Activated CD4-positive, alpha-beta memory T cell treated with anti-CD3 and anti-CD28 coated beads, Interleukin-2, amount 10 ng/mL, durations not matched to agents 7 days and 5 days (primary cell): ENCODE data around the gene EDC4. TPM values are rescaled to one million over a fixed set of nuclear protein-coding genes. Genes with fewer than 3 reads are reported as not detected.

ENCODE experiments used
- CTCF ChIA-PET: fragments of 350-600 bp; sonication (Branson Sonifier 250); formaldehyde crosslinking; loops from one replicate; lab custom pipeline; 2021; ENCODE audit warnings: antibody characterized with exemption, inconsistent platforms; lab: Charles Lee
- POLR2A ChIA-PET: fragments of 350-600 bp; sonication (Branson Sonifier 250); formaldehyde crosslinking; loops from one replicate; lab custom pipeline; 2021; ENCODE audit warnings: antibody characterized with exemption; lab: Charles Lee
- DNase-seq: peaks from one replicate; pipeline ENCODE4 v3.0.0-alpha.2; 2020
- H3K27ac Mint-ChIP-seq: one replicate; pipeline ENCODE4 v1.8.0; 2021; ENCODE audit warnings: mild to moderate bottlenecking, mixed read lengths
- H3K27me3 Mint-ChIP-seq: one replicate; pipeline ENCODE4 v1.8.0; 2021; ENCODE audit warnings: mixed read lengths
- H3K36me3 Mint-ChIP-seq: one replicate; pipeline ENCODE4 v1.8.0; 2021; ENCODE audit warnings: low read depth, mixed read lengths
- H3K4me1 Mint-ChIP-seq: one replicate; pipeline ENCODE4 v1.8.0; 2021; ENCODE audit warnings: mixed read lengths
- H3K4me3 Mint-ChIP-seq: one replicate; pipeline ENCODE4 v1.8.0; 2021; ENCODE audit warnings: mild to moderate bottlenecking, mixed read lengths
- H3K9me3 Mint-ChIP-seq: one replicate; pipeline ENCODE4 v1.8.0; 2021; ENCODE audit warnings: mixed read lengths
- total RNA-seq, 2 experiments: library from RNA; stranded (reverse); gene quantifications; one replicate each; pipeline ENCODE4 v1.2.3, GENCODE V29; 2021

Gene EDC4
- total RNA-seq, 2 experiments from 2014 or later: 98.4 to 99.3 TPM

DNA sequence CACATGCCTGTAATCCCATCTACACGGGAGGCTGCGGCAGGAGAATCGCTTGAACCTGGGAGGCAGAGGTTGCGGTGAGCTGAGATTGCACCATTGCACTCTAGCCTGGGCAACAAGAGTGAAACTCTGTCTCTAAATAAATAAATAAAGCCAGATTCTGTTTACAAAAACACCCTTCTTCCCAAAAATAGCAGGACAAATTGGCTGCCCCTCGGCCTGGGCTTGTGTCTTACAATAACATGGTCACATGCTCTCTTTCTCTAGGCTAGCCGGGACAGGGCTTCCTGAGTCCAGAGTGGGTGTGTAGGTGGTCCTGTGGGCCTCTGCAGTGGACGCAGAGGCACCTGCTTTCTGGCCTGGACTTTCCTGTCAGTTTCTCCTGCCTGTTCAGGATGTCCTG is 3.2 kb upstream of the EDC4 start:
- Mint-ChIP-seq H3K4me1 (peaks cover 18% of the 10 kb centered on the region), H3K36me3 (peaks cover 26% of the 10 kb centered on the region), H3K9me3 (no peaks in the 10 kb centered on the region), H3K27ac (no peak overlapping the region), H3K4me3 (no peak overlapping the region), H3K27me3 (no peaks in the 10 kb centered on the region)
- ChIA-PET CTCF (interaction anchor here (2.1 kb wide), 1 partner anchor 53 kb away, joined by 7 read pairs; no protein-coding TSS in a partner anchor), POLR2A (no interaction called here)
- no peak for DNase-seq

DNA sequence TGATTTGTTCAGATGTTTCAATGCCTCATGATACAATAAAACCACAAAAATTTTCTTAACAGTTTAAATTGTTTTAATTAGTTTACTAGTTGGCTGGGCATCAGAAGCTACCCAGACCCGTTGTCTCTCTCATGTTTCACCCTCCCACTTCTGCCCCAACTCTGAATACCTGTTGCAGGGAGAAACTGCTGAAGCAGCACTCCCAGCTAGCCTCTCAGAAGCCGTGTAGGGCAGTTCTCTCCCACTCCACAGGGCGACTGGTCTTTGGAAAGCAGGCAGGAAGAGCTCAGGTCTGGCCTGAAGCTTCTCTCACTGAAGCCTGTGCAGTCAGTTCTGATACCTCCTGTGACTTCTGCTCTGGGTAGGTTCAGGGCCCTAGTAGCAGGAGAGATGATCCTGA is 1.6 kb upstream of the EDC4 start:
- ChIA-PET CTCF (no interaction called here), POLR2A (interaction anchor here (0.9 to 1.7 kb wide), 6 partner anchors 9 to 65 kb away, joined by 3 to 6 read pairs (median 4); partner anchors contain the start of genes PSKH1 and PSMB10)
- Mint-ChIP-seq H3K36me3 (peaks cover 26% of the 10 kb centered on the region), H3K27me3 (no peaks in the 10 kb centered on the region), H3K4me3 (no peak overlapping the region), H3K9me3 (no peaks in the 10 kb centered on the region), H3K27ac (no peak overlapping the region), H3K4me1 (peaks cover 34% of the 10 kb centered on the region)
- DNase-seq: no peak

DNA sequence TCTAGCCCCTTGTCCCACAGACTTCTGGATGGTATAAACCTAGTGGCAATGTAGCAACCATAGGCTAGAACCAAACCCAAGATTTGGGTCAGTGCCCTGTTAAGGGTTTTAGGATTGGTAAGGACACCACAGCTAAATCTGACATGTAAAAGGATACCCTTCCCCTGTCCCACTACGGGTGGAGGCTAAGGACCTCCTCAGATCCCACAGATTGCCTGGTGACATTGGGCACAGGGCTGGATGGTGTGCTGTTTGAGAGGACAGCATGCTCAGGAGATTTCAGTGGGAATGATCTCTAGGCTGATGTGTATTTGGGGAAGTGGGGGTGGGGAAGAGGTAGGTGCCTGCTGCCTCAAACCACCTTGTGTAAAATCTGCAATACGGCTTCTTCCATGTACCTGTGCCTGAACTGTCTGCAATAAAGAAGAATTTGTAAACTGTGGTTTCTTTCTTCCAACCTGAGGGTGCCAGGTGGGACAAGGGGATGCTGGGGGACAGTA is 671 bp upstream of the EDC4 start:
- H3K9me3 Mint-ChIP-seq: no peaks in the 10 kb centered on the region
- H3K27me3 Mint-ChIP-seq: no peaks in the 10 kb centered on the region
- peaks cover 32% of the 10 kb centered on the region for H3K36me3 Mint-ChIP-seq
- H3K27ac Mint-ChIP-seq: peak overlapping the region; percentile 88
- peak overlapping the region; percentile 91 for H3K4me3 Mint-ChIP-seq
- ChIA-PET CTCF (no interaction called here), POLR2A (interaction anchor here (0.9 to 1.7 kb wide), 5 partner anchors 10 to 64 kb away, joined by 3 to 6 read pairs (median 4); partner anchors contain the start of genes PSKH1 and PSMB10)
- peaks cover 35% of the 10 kb centered on the region for H3K4me1 Mint-ChIP-seq
- no peak for DNase-seq

DNA sequence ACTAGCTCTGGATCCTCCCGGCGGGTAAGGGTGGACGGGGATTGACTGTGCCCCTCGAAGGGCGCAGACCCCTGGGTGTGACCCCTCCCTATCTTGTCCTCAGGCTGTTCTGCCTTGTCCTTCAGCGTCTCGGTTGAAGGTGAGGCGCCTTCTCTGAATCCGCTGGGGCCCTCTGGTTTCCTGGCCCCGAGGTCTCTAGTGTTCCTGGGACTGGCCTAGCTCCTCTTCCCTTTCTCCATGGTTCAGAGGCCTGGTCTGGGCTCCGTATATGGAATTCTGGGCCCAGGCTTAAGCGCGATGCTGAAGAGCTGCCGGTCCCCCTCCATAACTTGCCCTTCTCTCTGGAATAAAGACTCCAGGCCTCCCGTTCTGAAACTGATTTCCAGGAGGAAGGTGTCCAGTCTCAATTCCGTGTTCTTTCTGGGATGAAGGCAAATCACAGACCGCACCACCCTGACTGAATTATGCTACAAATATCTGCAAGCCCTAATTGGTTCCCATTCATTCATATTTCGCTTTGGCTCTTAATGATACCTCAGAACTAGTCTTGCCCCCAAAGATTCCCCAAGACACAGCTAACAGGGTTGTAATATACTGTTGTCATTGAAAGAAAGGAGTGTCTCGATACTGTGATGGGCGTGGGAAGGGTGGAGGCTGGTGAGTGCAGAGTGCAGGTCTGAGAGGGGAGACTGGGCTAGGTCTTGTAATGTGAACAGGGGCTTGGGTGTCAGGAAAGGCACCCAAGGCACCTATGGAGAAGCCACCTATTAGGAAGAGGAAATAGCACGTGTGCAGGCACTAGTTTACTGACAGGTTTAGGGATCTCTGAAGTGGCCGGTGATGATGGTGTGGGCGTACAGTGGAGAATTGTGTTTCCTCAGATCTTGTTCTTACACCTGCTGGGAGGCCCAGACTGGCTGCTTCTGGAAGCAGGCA is 851 bp downstream of the EDC4 start:
- DNase-seq: no peak
- H3K4me3 Mint-ChIP-seq: peak overlapping the region; percentile 91

DNA sequence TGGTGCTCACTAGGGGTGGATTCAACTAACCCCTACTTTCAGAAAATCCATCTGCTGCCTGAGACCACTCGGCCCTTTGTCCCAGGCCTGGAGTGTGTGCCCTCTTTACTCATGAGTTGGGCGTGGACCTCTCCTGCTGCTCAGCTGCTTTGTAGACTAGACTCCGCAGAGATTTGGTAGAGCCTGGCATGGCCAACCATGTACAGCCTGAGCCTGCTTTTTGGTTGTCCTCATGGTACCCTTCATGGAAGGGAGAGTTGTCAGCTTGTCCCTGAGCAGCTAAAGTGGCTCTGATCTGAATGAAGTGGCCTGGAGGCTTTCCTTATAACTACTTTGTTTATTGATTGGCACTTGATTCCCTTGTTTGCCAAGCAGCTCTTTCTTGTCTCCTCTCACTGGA is 1.5 kb downstream of the EDC4 start:
- DNase-seq: no peak
- H3K4me1 Mint-ChIP-seq: peaks cover 35% of the 10 kb centered on the region
- H3K9me3 Mint-ChIP-seq: no peaks in the 10 kb centered on the region
- H3K4me3 Mint-ChIP-seq: peak overlapping the region; percentile 91
- no peaks in the 10 kb centered on the region for H3K27me3 Mint-ChIP-seq
- peaks cover 53% of the 10 kb centered on the region for H3K36me3 Mint-ChIP-seq
- ChIA-PET CTCF (interaction anchor here (1.5 to 2.9 kb wide), 3 partner anchors 10 to 201 kb away, joined by 5 to 18 read pairs (median 6); partner anchors contain the start of gene NRN1L), POLR2A (interaction anchor here (1.3 to 2.5 kb wide), 5 partner anchors 9 to 61 kb away, joined by 4 to 12 read pairs (median 8); partner anchors contain the start of gene NUTF2)
- peak overlapping the region; percentile 88 for H3K27ac Mint-ChIP-seq

More for the DNA sequence above, 851 bp downstream of the EDC4 start:
- POLR2A ChIA-PET: interaction anchor here (0.7 to 2.5 kb wide), 11 partner anchors 9 to 312 kb away, joined by 3 to 12 read pairs (median 5); partner anchors contain the start of genes CTCF, NUTF2 and PSKH1
- Mint-ChIP-seq H3K36me3 (peaks cover 47% of the 10 kb centered on the region), H3K27ac (peak overlapping the region; percentile 88), H3K27me3 (no peaks in the 10 kb centered on the region), H3K9me3 (no peaks in the 10 kb centered on the region), H3K4me1 (peaks cover 35% of the 10 kb centered on the region)
- CTCF ChIA-PET: interaction anchor here (0.9 to 2.9 kb wide), 5 partner anchors 10 to 201 kb away, joined by 3 to 18 read pairs (median 6); partner anchors contain the start of gene NRN1L

DNA sequence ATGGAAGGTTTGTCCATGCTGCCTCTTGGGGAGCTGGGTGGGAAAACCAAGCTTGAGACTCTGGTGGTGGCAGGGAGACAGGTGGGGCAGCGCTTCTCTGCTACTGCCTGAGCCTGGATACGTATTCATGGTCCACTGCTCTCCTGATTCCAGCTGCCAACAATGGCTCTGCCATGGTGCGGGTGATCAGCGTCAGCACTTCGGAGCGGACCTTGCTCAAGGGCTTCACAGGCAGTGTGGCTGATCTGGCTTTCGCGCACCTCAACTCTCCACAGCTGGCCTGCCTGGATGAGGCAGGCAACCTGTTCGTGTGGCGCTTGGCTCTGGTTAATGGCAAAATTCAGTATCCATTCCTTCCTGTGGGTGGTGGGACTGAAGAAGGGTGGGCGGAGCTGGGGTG is 4.2 kb downstream of the EDC4 start:
- CTCF ChIA-PET: interaction anchor here (0.5 kb wide), 1 partner anchor 198 kb away, joined by 3 read pairs; no protein-coding TSS in a partner anchor
- Mint-ChIP-seq H3K36me3 (peaks cover 65% of the 10 kb centered on the region), H3K27me3 (no peaks in the 10 kb centered on the region), H3K4me1 (peaks cover 35% of the 10 kb centered on the region), H3K9me3 (no peaks in the 10 kb centered on the region), H3K27ac (no peak overlapping the region), H3K4me3 (no peak overlapping the region)
- POLR2A ChIA-PET: no interaction called here
- DNase-seq: no peak

DNA sequence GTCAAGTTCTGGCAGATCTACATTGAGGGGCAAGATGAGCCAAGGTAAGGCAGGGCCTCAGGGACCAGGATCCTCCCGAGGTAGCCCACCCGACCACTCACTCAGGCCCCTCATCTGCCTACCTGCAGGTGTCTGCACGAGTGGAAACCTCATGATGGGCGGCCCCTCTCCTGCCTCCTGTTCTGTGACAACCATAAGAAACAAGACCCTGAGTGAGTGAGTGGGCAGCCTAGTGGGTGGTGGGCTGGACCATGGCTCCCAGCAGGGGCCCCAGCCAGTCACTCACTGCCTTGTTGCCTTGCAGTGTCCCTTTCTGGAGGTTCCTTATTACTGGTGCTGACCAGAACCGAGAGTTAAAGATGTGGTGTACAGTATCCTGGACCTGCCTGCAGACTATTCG is 5.4 kb downstream of the EDC4 start:
- Mint-ChIP-seq H3K4me3 (no peak overlapping the region), H3K27ac (no peak overlapping the region)

DNA sequence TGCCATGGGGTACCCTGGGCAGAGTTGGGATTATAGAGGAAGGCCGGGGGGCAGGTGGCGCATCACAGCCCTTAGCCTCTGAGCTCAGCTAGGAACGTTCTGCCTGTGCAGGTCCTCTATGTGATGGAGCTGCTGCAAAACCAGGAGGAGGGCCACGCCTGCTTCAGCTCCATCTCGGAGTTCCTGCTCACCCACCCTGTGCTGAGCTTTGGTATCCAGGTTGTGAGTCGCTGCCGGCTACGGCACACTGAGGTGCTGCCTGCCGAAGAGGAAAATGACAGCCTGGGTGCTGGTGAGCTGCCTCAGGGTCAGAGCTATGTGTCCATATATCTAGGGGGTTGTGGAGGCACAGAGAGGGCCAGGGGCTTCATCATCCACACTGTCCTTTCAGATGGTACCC is 6.0 kb downstream of the EDC4 start:
- CTCF ChIA-PET: no interaction called here
- no peak for DNase-seq
- H3K27me3 Mint-ChIP-seq: no peaks in the 10 kb centered on the region
- peaks cover 25% of the 10 kb centered on the region for H3K4me1 Mint-ChIP-seq
- POLR2A ChIA-PET: no interaction called here
- H3K36me3 Mint-ChIP-seq: peaks cover 75% of the 10 kb centered on the region
- H3K9me3 Mint-ChIP-seq: no peaks in the 10 kb centered on the region
- H3K27ac Mint-ChIP-seq: no peak overlapping the region
- no peak overlapping the region for H3K4me3 Mint-ChIP-seq

More for the DNA sequence above, 5.4 kb downstream of the EDC4 start:
- CTCF ChIA-PET: no interaction called here
- DNase-seq: no peak
- H3K36me3 Mint-ChIP-seq: peaks cover 71% of the 10 kb centered on the region
- peaks cover 27% of the 10 kb centered on the region for H3K4me1 Mint-ChIP-seq
- POLR2A ChIA-PET: no interaction called here
- no peaks in the 10 kb centered on the region for H3K27me3 Mint-ChIP-seq
- H3K9me3 Mint-ChIP-seq: no peaks in the 10 kb centered on the region

DNA sequence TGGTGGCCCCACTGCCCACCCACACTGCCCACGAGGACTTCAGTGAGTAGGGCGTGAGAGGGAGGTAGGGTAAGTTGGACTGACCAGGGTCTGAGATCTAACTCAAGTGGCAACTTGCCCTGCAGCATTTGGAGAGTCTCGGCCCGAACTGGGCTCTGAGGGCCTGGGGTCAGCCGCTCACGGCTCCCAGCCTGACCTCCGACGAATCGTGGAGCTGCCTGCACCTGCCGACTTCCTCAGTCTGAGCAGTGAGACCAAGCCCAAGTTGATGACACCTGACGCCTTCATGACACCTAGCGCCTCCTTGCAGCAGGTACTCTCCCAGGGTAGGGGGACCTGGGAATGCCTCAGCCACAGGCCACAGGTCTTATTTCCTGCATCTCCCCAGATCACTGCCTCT is 6.6 kb downstream of the EDC4 start:
- Mint-ChIP-seq H3K4me1 (peaks cover 19% of the 10 kb centered on the region), H3K4me3 (no peak overlapping the region), H3K27ac (no peak overlapping the region), H3K27me3 (no peaks in the 10 kb centered on the region), H3K36me3 (peaks cover 80% of the 10 kb centered on the region), H3K9me3 (no peaks in the 10 kb centered on the region)
- CTCF ChIA-PET: no interaction called here
- no peak for DNase-seq
- POLR2A ChIA-PET: no interaction called here

DNA sequence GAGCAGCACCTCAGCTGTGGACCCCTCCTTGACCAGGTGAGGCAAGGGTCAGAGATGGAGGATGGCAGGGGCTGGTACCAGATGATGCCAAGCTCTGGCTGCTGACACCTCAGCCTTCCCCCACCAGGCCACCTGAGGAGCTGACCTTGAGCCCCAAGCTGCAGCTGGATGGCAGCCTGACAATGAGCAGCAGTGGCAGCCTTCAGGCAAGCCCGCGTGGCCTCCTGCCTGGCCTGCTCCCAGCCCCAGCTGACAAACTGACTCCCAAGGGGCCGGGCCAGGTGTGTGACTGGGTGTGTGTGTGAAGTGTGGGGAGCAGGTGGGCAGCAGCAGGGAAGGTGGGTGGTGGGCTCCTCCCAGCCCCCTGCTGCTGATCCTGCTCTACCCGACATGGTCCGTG is 7.1 kb downstream of the EDC4 start:
- Mint-ChIP-seq H3K27ac (no peak overlapping the region), H3K9me3 (no peaks in the 10 kb centered on the region), H3K27me3 (no peaks in the 10 kb centered on the region), H3K4me1 (peaks cover 14% of the 10 kb centered on the region), H3K4me3 (no peak overlapping the region), H3K36me3 (peaks cover 81% of the 10 kb centered on the region)
- DNase-seq: no peak
- ChIA-PET POLR2A (no interaction called here), CTCF (no interaction called here)

DNA sequence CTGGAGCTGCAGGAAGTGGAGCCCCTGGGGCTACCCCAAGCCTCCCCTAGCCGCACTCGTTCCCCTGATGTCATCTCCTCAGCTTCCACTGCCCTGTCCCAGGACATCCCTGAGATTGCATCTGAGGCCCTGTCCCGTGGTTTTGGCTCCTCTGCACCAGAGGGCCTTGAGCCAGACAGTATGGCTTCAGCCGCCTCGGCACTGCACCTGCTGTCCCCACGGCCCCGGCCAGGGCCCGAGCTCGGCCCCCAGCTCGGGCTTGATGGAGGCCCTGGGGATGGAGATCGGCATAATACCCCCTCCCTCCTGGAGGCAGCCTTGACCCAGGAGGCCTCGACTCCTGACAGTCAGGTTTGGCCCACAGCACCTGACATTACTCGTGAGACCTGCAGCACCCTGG is 7.7 kb downstream of the EDC4 start:
- CTCF ChIA-PET: interaction anchor here (0.6 to 0.8 kb wide), 2 partner anchors 11 to 71 kb away, joined by 3 read pairs; no protein-coding TSS in a partner anchor
- POLR2A ChIA-PET: interaction anchor here (2.1 kb wide), 1 partner anchor 54 kb away, joined by 6 read pairs; no protein-coding TSS in a partner anchor

DNA sequence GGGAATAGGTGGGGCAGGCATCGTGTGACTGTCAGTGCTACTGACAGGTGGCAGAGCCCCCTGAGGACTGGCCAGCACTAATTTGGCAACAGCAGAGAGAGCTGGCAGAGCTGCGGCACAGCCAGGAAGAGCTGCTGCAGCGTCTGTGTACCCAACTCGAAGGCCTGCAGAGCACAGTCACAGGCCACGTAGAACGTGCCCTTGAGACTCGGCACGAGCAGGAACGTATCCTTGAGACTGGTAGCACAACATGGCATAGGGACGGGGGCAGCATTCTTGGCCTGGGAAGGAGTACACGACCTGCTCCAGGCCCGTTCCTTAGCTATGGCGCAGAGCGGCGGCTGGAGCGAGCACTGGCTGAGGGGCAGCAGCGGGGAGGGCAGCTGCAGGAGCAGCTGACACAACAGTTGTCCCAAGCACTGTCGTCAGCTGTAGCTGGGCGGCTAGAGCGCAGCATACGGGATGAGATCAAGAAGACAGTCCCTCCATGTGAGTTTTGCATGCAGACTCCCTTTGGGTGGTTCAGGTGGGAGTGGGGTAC is 8.8 kb downstream of the EDC4 start:
- ChIA-PET POLR2A (interaction anchor here (1.2 to 3.6 kb wide), 3 partner anchors 11 to 53 kb away, joined by 4 to 19 read pairs (median 6); partner anchors contain the start of gene PSKH1), CTCF (interaction anchor here (0.7 to 3.8 kb wide), 6 partner anchors 9 to 72 kb away, joined by 3 to 22 read pairs (median 4); partner anchors contain the start of gene PSMB10)
- Mint-ChIP-seq H3K27ac (no peak overlapping the region), H3K36me3 (peaks cover 69% of the 10 kb centered on the region), H3K27me3 (no peaks in the 10 kb centered on the region), H3K4me1 (no peaks in the 10 kb centered on the region), H3K9me3 (no peaks in the 10 kb centered on the region), H3K4me3 (no peak overlapping the region)
- DNase-seq: no peak

More for the DNA sequence above, 7.7 kb downstream of the EDC4 start:
- Mint-ChIP-seq H3K27me3 (no peaks in the 10 kb centered on the region), H3K4me1 (peaks cover 8% of the 10 kb centered on the region), H3K9me3 (no peaks in the 10 kb centered on the region), H3K36me3 (peaks cover 81% of the 10 kb centered on the region), H3K4me3 (no peak overlapping the region), H3K27ac (no peak overlapping the region)
- no peak for DNase-seq
